Panc1 (cell line): Measurements from ENCODE around the gene CTRB1. TPM values are rescaled to one million over a fixed set of nuclear protein-coding genes. Genes with fewer than 3 reads are reported as not detected.

Experiments
- ATAC-seq: fragments of 200-7000 bp; cut with Tn5 transposase; 2 replicates; pipeline ENCODE4 v1.9.1; 2020; ENCODE audit warnings: mild to moderate bottlenecking, moderate library complexity
- BruUV-seq: library from RNA; stranded (reverse); fragments of 400-500 nt; replicated peaks from 2 replicates; lab custom pipeline; 2021; lab: Mats Ljungman, UMichigan
- CTCF ChIA-PET: fragments of 300-600 bp; sonication (Branson Sonifier 250); formaldehyde crosslinking; loops from one replicate; lab custom pipeline; 2022; ENCODE audit warnings: antibody characterized with exemption; lab: Charles Lee
- POLR2A ChIA-PET: fragments of 300-600 bp; sonication (Branson Sonifier 250); formaldehyde crosslinking; loops from one replicate; lab custom pipeline; 2022; ENCODE audit warnings: antibody characterized with exemption; lab: Charles Lee
- DNase-seq: peaks from one replicate; pipeline ENCODE4 v3.0.0-alpha.2; 2010; ENCODE audit warnings: low read depth, low spot score
- H3K27ac ChIP-seq: 2 replicates; pipeline ENCODE4 v1.5.1; 2011; ENCODE audit warnings: mild to moderate bottlenecking, low read length, inconsistent platforms
- H3K27me3 ChIP-seq: fragments of 200-500 bp; sonication (Bioruptor generic); 2 replicates; pipeline ENCODE4 v1.6.0; 2014; ENCODE audit warnings: low read length, inconsistent platforms; ENCODE audit not compliant: control insufficient read depth, insufficient read depth
- H3K36me3 ChIP-seq: fragments of 200-500 bp; sonication (Bioruptor generic); 2 replicates; pipeline ENCODE4 v1.5.1; 2014; ENCODE audit warnings: inconsistent platforms, mild to moderate bottlenecking, low read length, moderate library complexity; ENCODE audit not compliant: control insufficient read depth, insufficient read depth
- H3K4me1 ChIP-seq: 2 replicates; pipeline ENCODE4 v1.5.1; 2011; ENCODE audit warnings: inconsistent platforms, mild to moderate bottlenecking, low read length, moderate library complexity; ENCODE audit not compliant: control insufficient read depth, insufficient read depth
- H3K4me3 ChIP-seq, 2 experiments: 2 replicates each; pipeline ENCODE4 v1.5.1; 2011 to 2012; ENCODE audit warnings: low read depth in 2 of 2, low read length in 2 of 2, mild to moderate bottlenecking in 2 of 2, inconsistent platforms in 1 of 2, moderate library complexity in 1 of 2
- H3K9me3 ChIP-seq: fragments of 200-500 bp; sonication (Bioruptor generic); 2 replicates; pipeline ENCODE4 v1.5.1; 2014; ENCODE audit warnings: low read depth, mild to moderate bottlenecking, inconsistent platforms, low read length, moderate library complexity; ENCODE audit not compliant: control insufficient read depth, insufficient read depth
- CTCF ChIP-seq: fragments of 450-650 bp; IDR thresholded peaks from 2 replicates; pipeline ENCODE4 v1.5.1; 2017; ENCODE audit warnings: mild to moderate bottlenecking
- POLR2AphosphoS5 ChIP-seq: IDR thresholded peaks from 2 replicates; pipeline ENCODE4 v1.6.1; 2012; ENCODE audit warnings: mild to moderate bottlenecking, low read depth, low read length, moderate library complexity
- SIN3A ChIP-seq: IDR thresholded peaks from 2 replicates; pipeline ENCODE4 v1.6.1; 2012; ENCODE audit warnings: low read depth, mild to moderate bottlenecking, low read length, moderate library complexity, borderline replicate concordance; ENCODE audit not compliant: insufficient read depth
- TCF7L2 ChIP-seq: IDR thresholded peaks from 2 replicates; pipeline ENCODE4 v1.6.1; 2011; ENCODE audit warnings: mild to moderate bottlenecking, low read depth, low read length, inconsistent platforms
- in situ Hi-C: cut with HindIII; loops from 2 replicates; pipeline ENCODE4 v1.10.0; 2016; ENCODE audit warnings: low sequenced_read_pairs, low pct_unique_long_range_greater_than_20kb
- intact Hi-C: fragments of 100-400 bp; cut with micrococcal nuclease; formaldehyde crosslinking; loops from one replicate; pipeline ENCODE4 v1.10.0; 2022; ENCODE audit not compliant: unreplicated experiment
- total RNA-seq: library from RNA; stranded (reverse); gene quantifications from one replicate; pipeline ENCODE4 v1.2.1, GENCODE V29; 2021; ENCODE audit not compliant: unreplicated experiment
- TF ChIP-seq, protein P1 (sequence below), 2 experiments: IDR thresholded peaks; 2 replicates each; pipeline ENCODE4 v1.6.1; 2011 to 2012; ENCODE audit warnings: low read depth in 2 of 2, control low read depth in 1 of 2, low read length in 1 of 2, mild to moderate bottlenecking in 1 of 2, moderate library complexity in 1 of 2; ENCODE audit not compliant: insufficient read depth in 1 of 2

The CTRB1 gene
- total RNA-seq, 1 experiment from 2014 or later = 2.7 TPM

DNA sequence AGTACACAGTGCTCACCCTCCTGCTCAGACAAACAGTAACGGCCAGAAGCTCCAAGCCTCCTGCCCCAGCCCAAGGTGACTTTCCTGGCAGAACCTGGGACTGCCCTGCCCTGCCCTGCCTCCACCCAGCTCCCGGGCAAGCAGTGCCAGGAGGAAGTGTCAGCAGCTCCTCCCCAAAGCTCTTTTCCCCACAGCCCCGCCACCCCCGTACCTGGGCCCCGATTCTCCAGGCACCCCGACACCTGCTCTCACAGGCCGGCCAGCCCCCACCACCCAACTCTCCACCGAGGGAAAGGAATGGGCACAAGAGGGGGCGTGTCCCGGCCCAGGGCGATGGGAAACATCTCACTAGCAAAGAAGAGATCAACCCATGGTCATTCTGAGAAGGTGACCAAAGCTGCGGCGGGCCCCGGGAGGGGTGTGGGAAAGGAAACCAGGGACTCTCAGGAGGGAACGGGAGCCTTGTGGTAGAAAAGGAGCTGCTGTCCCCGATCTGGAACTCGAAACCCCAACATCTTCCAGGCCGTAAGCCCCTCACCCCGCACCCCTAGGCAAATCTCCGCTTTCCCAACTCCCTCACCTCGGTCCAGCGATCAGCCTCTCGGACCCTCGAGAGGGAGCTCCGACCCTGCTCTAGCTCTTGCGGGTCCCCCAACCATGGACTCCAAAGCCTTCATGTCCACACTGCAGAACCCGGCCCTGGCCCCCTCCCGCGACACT, 31.5 kb downstream of the CTRB1 start:
- POLR2A ChIA-PET = interaction anchor here (0.5 to 0.6 kb wide), 2 partner anchors 16 to 17 kb away, joined by 3 to 7 read pairs; no protein-coding TSS in a partner anchor
- TF ChIP-seq SIN3A (0 out of 2 replicates have a peak, but pooled peaks have one; percentile 4), POLR2AphosphoS5 (no peak), TCF7L2 (no peak), CTCF (no peak)
- DNase-seq (no peak), ATAC-seq (no peak)
- H3K9me3 ChIP-seq = no peaks in the 10 kb centered on the region
- peaks cover 74% of the 10 kb centered on the region for H3K4me1 ChIP-seq
- no peaks in the 10 kb centered on the region for H3K36me3 ChIP-seq
- peak overlapping the region; percentile 95 for H3K27ac ChIP-seq
- no TSS peak for BruUV-seq
- in situ Hi-C loops (no loop called here), intact Hi-C loops (no loop called here)
- H3K27me3 ChIP-seq = no peaks in the 10 kb centered on the region
- peak overlapping the region; percentile 70 to 78 for H3K4me3 ChIP-seq
- CTCF ChIA-PET = interaction anchor here (0.5 to 0.6 kb wide), 2 partner anchors 117 to 129 kb away, joined by 5 to 6 read pairs; no protein-coding TSS in a partner anchor

GRCh38 chr16:75250809-75251279, 32.1 kb downstream of the CTRB1 start:
- Histone ChIP-seq H3K27ac (peak overlapping the region; percentile 95), H3K9me3 (no peaks in the 10 kb centered on the region), H3K4me1 (peaks cover 71% of the 10 kb centered on the region), H3K27me3 (no peaks in the 10 kb centered on the region), H3K4me3 (peak overlapping the region; percentile 70 to 78), H3K36me3 (no peaks in the 10 kb centered on the region)
- in situ Hi-C loops = no loop called here
- DNase-seq (no peak), ATAC-seq (no peak)
- TF ChIP-seq, protein P1, sequence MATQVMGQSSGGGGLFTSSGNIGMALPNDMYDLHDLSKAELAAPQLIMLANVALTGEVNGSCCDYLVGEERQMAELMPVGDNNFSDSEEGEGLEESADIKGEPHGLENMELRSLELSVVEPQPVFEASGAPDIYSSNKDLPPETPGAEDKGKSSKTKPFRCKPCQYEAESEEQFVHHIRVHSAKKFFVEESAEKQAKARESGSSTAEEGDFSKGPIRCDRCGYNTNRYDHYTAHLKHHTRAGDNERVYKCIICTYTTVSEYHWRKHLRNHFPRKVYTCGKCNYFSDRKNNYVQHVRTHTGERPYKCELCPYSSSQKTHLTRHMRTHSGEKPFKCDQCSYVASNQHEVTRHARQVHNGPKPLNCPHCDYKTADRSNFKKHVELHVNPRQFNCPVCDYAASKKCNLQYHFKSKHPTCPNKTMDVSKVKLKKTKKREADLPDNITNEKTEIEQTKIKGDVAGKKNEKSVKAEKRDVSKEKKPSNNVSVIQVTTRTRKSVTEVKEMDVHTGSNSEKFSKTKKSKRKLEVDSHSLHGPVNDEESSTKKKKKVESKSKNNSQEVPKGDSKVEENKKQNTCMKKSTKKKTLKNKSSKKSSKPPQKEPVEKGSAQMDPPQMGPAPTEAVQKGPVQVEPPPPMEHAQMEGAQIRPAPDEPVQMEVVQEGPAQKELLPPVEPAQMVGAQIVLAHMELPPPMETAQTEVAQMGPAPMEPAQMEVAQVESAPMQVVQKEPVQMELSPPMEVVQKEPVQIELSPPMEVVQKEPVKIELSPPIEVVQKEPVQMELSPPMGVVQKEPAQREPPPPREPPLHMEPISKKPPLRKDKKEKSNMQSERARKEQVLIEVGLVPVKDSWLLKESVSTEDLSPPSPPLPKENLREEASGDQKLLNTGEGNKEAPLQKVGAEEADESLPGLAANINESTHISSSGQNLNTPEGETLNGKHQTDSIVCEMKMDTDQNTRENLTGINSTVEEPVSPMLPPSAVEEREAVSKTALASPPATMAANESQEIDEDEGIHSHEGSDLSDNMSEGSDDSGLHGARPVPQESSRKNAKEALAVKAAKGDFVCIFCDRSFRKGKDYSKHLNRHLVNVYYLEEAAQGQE (IDR thresholded peaks at IDR 0.05; ENCODE audit: insufficient read depth in 1 of 2, low read depth in 2 of 2, low read length in 1 of 2) = no peak
- no peak for TF ChIP-seq SIN3A
- TF ChIP-seq TCF7L2 = no peak
- no peak for TF ChIP-seq POLR2AphosphoS5
- no peak for TF ChIP-seq CTCF
- ChIA-PET POLR2A (interaction anchor here (0.5 to 0.6 kb wide), 3 partner anchors 17 to 1964 kb away, joined by 3 to 7 read pairs (median 5); no protein-coding TSS in a partner anchor), CTCF (interaction anchor here (0.5 to 0.6 kb wide), 2 partner anchors 116 to 129 kb away, joined by 5 to 6 read pairs; no protein-coding TSS in a partner anchor)
- BruUV-seq = no TSS peak
- intact Hi-C loops = no loop called here
